NT2/D1 (cell line): ENCODE results near the gene MYO7B.
A peak's percentile ranks its signal among the peaks of the same experiment; 100 is the strongest.

ENCODE experiments used
- DNase-seq: peaks from one replicate; pipeline ENCODE4 v3.0.0-alpha.2; 2011; ENCODE audit warnings: low read depth, low spot score
- H3K27me3 ChIP-seq: 2 replicates; pipeline ENCODE4 v1.6.0; 2011; ENCODE audit warnings: mild to moderate bottlenecking; ENCODE audit not compliant: insufficient read length, insufficient read depth
- H3K36me3 ChIP-seq: 2 replicates; pipeline ENCODE4 v1.6.1; 2011; ENCODE audit warnings: mild to moderate bottlenecking, low read length, mixed read lengths; ENCODE audit not compliant: insufficient read depth, insufficient read length
- H3K4me1 ChIP-seq: 2 replicates; pipeline ENCODE4 v1.5.1; 2011; ENCODE audit not compliant: insufficient read depth, insufficient read length
- H3K4me3 ChIP-seq: 2 replicates; pipeline ENCODE4 v1.5.1; 2011; ENCODE audit warnings: low read depth; ENCODE audit not compliant: insufficient read length
- H3K9ac ChIP-seq: 2 replicates; pipeline ENCODE4 v1.6.0; 2011; ENCODE audit warnings: low read depth; ENCODE audit not compliant: insufficient read length
- H3K9me3 ChIP-seq: 2 replicates; pipeline ENCODE4 v1.5.1; 2011; ENCODE audit warnings: mild to moderate bottlenecking, low read length; ENCODE audit not compliant: insufficient read depth
- SUZ12 ChIP-seq: IDR thresholded peaks from 2 replicates; pipeline ENCODE4 v1.6.1; 2011; ENCODE audit not compliant: insufficient read length, insufficient read depth; ENCODE audit errors: extremely low read depth
- YY1 ChIP-seq: IDR thresholded peaks from 2 replicates; pipeline ENCODE4 v1.6.1; 2011; ENCODE audit not compliant: insufficient read length, insufficient read depth
- ZNF274 ChIP-seq: IDR thresholded peaks from 2 replicates; pipeline ENCODE4 v1.6.1; 2011; ENCODE audit warnings: mild to moderate bottlenecking, low read depth, low read length

The MYO7B gene

DNA sequence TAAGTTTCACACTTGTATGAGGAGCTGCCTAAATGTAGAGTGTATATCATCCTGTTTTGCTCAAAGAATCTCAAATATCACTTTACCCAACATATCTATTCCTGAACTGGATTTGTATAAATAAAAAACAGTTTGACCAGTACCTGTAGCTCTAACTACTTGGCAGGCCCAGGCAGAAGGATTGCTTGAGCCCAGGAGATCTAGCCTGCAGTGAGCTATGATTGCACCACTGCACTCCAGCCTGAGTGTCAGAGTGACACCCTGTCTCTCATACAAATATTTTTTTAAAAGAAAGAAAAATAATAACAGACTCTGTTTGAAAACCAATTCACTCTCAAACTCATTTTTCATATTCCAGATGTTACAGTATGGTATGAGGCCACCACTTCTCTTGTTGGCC, 147.6 kb downstream of the MYO7B start:
- peaks cover 4% of the 10 kb centered on the region for H3K4me1 ChIP-seq
- TF ChIP-seq ZNF274 (no peak), YY1 (no peak), SUZ12 (no peak)
- peaks cover 3% of the 10 kb centered on the region; the same call in 1 of the 2 replicates for H3K9me3 ChIP-seq
- no peak overlapping the region for H3K4me3 ChIP-seq
- DNase-seq: no peak
- H3K9ac ChIP-seq: no peak overlapping the region
- peaks cover 13% of the 10 kb centered on the region for H3K27me3 ChIP-seq
- H3K36me3 ChIP-seq: no peaks in the 10 kb centered on the region

DNA sequence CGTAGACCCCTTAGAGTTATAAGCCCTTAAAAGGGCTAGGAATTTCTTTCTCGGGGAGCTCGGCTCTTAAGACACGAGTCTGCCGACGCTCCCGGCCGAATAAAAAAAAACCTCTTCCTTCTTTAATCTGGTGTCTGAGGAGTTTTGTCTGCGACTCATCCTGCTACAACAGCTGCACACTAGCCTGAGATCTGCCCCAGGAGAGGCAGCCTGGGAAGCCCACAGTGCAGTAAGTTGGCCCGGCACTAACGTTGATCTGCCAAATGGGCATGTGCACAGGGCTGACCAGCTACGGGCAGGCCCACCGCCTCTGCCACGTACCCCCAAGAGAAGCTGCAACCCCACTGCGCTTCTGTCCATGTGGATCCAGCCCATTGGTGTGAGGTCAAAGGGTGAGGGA, 148.3 kb downstream of the MYO7B start:
- no peak for TF ChIP-seq ZNF274
- no peak for TF ChIP-seq SUZ12
- TF ChIP-seq YY1: no peak
- DNase-seq: no peak
- peaks cover 6% of the 10 kb centered on the region for H3K27me3 ChIP-seq
- no peak overlapping the region for H3K4me3 ChIP-seq
- peaks cover 4% of the 10 kb centered on the region for H3K4me1 ChIP-seq
- H3K36me3 ChIP-seq: no peaks in the 10 kb centered on the region
- peaks cover 10% of the 10 kb centered on the region for H3K9me3 ChIP-seq
- peak overlapping the region; percentile 50 for H3K9ac ChIP-seq

DNA sequence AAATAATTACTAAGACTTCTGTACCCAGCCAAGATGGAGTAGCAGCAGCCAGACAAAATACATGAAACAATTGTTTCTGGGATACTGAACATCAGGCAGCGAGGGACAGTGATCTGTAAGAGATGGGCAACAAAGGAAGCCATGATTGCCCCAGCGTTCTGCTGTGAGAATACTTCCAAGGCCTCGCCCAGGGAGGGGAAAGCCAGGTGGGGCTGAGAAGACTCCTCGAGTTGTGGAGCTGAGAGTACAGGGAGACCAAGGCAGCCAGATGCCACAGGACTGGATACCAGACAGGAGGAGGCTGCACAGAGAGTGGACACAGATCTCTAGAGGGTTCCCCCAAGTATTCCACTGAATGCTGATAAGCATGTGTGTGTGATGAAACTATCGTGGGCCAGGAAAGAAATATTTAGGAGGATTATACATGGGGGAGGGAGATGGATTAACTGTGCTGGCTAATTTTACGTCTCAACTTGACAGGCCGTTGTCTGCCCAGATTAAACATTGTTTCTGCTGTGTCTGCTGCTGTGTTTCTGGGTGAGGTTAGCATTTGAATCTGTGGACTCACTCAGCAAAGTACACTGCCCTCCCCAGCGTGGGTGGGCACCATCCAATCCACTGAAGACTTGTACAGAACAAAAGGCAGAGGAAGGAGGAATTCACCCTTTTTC, 150.1 kb downstream of the MYO7B start:
- H3K4me1 ChIP-seq: peaks cover 4% of the 10 kb centered on the region
- H3K9me3 ChIP-seq: peaks cover 28% of the 10 kb centered on the region
- no peaks in the 10 kb centered on the region for H3K27me3 ChIP-seq
- no peak for DNase-seq
- TF ChIP-seq ZNF274: no peak
- TF ChIP-seq YY1: no peak
- no peak for TF ChIP-seq SUZ12
- no peak overlapping the region for H3K9ac ChIP-seq
- H3K36me3 ChIP-seq: no peaks in the 10 kb centered on the region
- H3K4me3 ChIP-seq: no peak overlapping the region
